ENCODE measurements around the gene PUS1. TPM values are rescaled to one million over a fixed set of nuclear protein-coding genes. Genes with fewer than 3 reads are reported as not detected.

Gene PUS1
- total and polyA plus RNA-seq, 2 of the 8 experiments (the other 6 are each of a cell fraction or from before 2014, with no cell fraction given), result 48.1 to 81.2 TPM

GRCh38 chr12:131922772-131923171 is 6.3 kb upstream of the PUS1 start (continued):
- TF ChIP-seq SP4 (IDR thresholded peaks at IDR 0.05; ENCODE audit: low read length), result no peak
- TF ChIP-seq TBP (IDR thresholded peaks at IDR 0.05; ENCODE audit: low read depth, low read length), result no peak
